ENCODE results near the gene DENND1C.

DENND1C gene

GRCh38 chr19:6423499-6424194 is 57.9 kb downstream of the DENND1C start:
- peak; percentile 46 to 69 (median 52) for DNase-seq

GRCh38 chr19:6421075-6422014 is 60.2 kb downstream of the DENND1C start:
- no peak for DNase-seq

- DNase-seq = no peak
Observed at GRCh38 chr19:6418562-6418932, 63.0 kb downstream of the DENND1C start.

- DNase-seq = peak in 1 of 3 donors; percentile 30
Observed at GRCh38 chr19:6417713-6418561, 63.6 kb downstream of the DENND1C start.

Data from suppressor macrophage treated with lipopolysaccharide for 1 hour (primary cell).